GM19468 (cell line): ENCODE results near the gene BIRC5.

Experiments
- ATAC-seq: cut with Tn5 transposase; IDR thresholded peaks from one replicate; pipeline ENCODE4 v1.9.1; 2021; ENCODE audit warnings: mild to moderate bottlenecking, moderate library complexity, moderate number of reproducible peaks; ENCODE audit not compliant: unreplicated experiment; ENCODE audit errors: extremely low read depth

The BIRC5 gene

GRCh38 chr17:78268951-78269905 lies 55.2 kb downstream of the BIRC5 start:
- ATAC-seq = no peak

GRCh38 chr17:78269955-78270381 lies 55.9 kb downstream of the BIRC5 start:
- no peak for ATAC-seq

GRCh38 chr17:78271419-78272170 lies 57.5 kb downstream of the BIRC5 start:
- no peak for ATAC-seq

- ATAC-seq = no peak
Observed at GRCh38 chr17:78272181-78272913, 58.3 kb downstream of the BIRC5 start.

- no peak for ATAC-seq
Observed at GRCh38 chr17:78272914-78273258, 58.8 kb downstream of the BIRC5 start.

- no peak for ATAC-seq
Observed at GRCh38 chr17:78273813-78274212, 59.8 kb downstream of the BIRC5 start.
